A549 treated with dexamethasone at 1 μM for 4 hours (cell line): Measurements from ENCODE around the gene ABCC11. TPM values are rescaled to one million over a fixed set of nuclear protein-coding genes. Genes with fewer than 3 reads are reported as not detected.

ENCODE experiments used
- total RNA-seq: library from RNA; stranded (reverse); fragments of 200-300 nt; extraction: Qiagen RNA extraction; gene quantifications from 5 replicates; pipeline ENCODE4 v1.2.3, GENCODE V29; 2022

ABCC11 gene
- 0.11 to 0.21 TPM (median 0.14 TPM) in 4 of 5 replicates, not detected in the other for total RNA-seq

DNA sequence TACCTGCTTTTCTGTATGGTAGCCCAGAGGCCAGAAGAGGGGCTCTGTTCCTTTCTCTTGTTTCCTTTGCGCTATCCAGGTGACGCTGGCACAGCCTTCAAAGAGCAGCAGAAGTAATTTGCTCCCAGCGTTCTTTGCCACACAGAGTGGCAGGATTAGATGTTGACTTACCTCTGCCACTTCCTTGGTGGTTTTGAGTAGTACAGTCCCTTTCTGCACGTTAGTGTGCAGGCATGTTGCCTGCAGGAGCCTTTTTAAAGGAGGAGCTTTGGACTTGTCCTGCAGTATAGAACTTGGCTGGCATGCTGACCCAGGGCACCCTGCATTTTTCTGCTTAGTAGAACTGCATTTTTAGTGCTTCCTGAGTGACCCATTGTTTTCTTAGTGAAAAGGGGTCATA is at the start of gene ABCC11:
ABCC11 (minus strand) TSS at position 229 of the 400 bp plus-strand sequence. CDS start 15,618 bp downstream, outside the sequence.

DNA sequence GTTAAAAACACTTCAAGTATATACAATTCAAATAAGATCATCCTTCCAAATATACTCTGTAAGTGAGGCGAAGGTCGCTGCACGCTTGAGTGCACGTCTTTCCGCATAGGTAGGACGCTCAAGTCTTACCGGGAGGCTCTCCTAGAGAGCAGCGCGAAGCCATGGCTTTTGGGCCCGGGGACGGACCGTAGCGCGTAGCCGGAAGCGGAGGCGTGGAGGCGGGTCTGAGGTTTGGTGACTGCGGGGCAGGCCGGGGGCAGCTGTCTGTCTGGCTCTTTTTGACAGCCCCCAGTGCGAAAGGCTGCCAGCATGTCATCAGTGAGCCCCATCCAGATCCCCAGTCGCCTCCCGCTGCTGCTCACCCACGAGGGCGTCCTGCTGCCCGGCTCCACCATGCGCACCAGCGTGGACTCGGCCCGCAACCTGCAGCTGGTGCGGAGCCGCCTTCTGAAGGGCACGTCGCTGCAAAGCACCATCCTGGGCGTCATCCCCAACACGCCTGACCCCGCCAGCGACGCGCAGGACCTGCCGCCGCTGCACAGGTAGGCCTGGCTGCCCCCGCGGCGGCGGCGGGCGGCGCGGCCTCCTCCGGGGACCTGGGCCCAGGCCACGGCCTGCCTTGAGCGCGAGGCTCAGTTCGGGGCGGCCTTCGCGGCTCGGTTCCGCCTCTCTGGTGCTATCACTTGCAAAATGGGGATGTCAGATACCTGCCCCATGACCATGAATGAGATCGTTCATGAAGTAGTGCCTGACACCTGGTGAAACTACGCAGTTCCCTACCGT is 3.1 kb downstream of the ABCC11 start, which contains the start of gene LONP2:
LONP2 (plus strand) TSS at position 221 of the 783 bp plus-strand sequence; CDS start at position 310, 89 bp downstream.

DNA sequence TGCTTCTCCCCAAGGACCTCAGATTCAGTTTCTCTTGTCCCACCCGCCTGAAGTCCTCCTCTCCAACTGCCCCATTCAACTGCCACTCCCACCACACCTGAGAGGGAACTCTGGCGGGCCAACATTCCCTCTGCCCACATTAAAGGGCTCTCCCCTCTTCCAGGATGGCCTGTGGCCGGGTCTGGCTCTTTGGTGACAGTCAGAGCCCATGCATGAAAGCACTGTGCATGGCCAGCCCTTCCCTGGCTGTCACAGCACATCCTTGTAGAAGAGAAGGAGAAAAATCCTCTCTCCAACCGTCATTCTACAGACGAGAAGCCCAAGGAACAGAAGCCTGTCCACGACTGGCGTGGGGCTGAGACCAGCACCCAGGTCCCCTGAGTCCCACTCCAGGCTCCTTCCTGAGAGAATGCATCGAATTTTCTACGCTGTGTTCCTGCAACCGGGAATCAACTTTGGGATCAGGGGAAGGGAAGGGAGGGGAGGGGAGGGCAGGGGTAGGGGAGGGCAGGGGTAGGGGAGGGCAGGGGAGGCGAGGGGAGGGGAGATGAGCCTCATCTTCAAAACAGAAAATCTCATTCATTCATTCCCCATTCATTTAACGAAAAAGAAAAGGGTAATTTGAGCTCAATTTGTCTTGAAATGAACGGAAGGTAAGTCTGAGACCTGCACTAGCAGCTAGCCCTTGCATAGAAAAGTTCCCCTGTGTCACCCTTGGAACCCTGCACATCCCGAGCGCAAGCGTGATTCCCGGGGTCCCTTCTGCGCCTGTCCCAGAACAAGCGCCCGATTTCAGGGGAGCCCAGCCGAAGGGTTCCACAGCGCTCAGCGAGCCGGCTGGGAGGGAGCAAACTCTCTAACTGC is 91.2 kb downstream of the ABCC11 start, which contains the start of gene ABCC12:
ABCC12 (minus strand) TSS at position 68 of the 864 bp plus-strand sequence. CDS start 9,569 bp downstream, outside the sequence.

Other genes with a start within 250 kb of the ABCC11 start
- 0.02 to 0.06 TPM (median 0.05 TPM) in 3 of 5 replicates, not detected in the others for gene ABCC12, start 91.5 kb downstream of the ABCC11 start, total RNA-seq
- gene LONP2, start 3.2 kb downstream of the ABCC11 start, total RNA-seq, result 25.3 to 35.8 TPM (median 35.5 TPM) in 5 replicates
- 11.9 to 14.2 TPM (median 12.9 TPM) in 5 replicates for gene SIAH1, start 137.9 kb upstream of the ABCC11 start, total RNA-seq